HG02852 (cell line): ENCODE results near the gene C1orf56.

Experiments used
- ATAC-seq: cut with Tn5 transposase; IDR thresholded peaks from one replicate; pipeline ENCODE4 v1.9.1; 2021; ENCODE audit warnings: mild to moderate bottlenecking, moderate library complexity; ENCODE audit not compliant: unreplicated experiment

Gene C1orf56

DNA sequence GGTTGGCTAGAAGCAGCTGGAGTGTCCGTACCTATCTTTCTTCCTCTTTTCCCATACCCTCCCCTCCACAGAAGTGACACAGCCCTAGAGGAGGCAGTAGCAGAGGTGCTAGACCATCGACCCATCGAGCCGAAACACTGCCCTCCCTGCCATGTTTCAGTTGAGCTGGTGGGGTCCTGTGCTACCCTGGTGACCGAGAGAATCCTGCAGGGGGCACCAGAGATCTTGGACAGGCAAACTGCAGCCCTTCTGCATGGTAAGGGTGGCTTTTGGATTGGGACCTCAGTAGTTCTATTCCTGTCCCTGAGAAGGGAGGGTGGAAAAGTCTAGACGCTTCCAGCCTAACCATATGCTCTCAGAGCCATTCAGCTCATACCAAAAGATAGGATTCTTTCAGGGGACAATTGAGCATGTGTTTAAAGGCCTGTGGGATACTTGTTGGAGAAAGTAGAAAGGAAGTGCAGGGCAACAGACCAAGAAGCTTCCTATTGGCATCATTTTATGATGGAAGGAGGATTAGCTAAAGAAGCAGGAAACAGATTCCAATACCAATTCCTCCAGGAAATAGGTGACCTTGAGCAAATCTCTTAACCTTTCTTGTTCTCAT is 22.9 kb upstream of the C1orf56 start:
- ATAC-seq = no peak

DNA sequence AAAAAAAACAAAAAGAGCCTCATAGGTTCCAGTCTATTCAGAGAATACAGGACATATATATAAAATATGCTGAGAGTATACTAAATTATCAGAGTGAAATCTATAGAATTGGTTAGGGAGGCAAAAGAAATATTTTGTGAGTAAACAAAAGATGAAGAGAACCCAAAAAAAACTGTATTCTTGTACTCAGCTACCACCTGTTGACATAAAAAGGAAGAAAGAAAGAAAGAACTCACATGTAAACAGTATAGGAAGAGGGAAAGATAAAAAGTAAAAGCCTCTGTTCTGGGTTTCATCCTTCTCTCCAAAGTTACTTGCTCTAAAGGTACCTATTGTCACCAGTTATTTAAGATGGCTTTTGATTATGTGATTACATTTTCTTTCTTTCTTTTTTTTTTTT is 21.1 kb upstream of the C1orf56 start:
- ATAC-seq = no peak

DNA sequence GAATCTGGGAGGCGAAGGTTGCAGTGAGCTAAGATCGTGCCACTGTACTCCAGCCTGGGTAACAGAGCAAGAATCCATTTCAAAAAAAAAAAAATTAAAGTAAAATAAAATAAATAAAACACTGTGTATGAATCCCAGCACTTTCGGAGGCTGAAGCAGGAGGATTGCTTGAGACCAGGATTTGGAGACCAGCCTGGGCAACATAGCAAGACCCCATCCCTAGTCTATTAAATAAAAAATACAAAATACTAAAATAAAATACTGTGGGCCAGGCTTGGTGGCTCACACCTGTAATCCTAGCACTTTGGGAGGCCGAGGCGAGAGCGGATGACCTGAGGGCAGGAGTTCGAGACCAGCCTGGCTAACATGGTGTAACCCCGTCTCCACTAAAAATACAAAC is 15.4 kb upstream of the C1orf56 start:
- no peak for ATAC-seq

DNA sequence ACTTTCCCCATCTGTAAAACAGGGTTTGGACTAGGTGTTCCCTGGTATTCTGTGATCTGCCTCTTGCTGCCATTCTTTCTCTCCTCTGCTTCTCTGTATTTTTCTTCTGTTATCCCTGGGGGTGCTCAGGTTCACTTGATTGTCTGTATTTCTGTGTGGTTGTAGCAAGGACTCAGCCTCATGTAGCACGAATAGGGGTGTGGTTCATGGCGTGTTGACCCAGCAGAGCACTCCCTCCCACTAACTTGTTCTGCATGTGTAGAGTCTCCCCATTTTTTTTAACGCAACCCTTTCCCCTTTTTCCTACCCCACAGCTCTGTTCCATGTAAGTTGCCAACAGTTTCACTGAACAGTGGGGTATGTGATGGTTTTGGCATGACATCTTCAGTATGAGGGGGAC is 12.4 kb upstream of the C1orf56 start:
- ATAC-seq = no peak

DNA sequence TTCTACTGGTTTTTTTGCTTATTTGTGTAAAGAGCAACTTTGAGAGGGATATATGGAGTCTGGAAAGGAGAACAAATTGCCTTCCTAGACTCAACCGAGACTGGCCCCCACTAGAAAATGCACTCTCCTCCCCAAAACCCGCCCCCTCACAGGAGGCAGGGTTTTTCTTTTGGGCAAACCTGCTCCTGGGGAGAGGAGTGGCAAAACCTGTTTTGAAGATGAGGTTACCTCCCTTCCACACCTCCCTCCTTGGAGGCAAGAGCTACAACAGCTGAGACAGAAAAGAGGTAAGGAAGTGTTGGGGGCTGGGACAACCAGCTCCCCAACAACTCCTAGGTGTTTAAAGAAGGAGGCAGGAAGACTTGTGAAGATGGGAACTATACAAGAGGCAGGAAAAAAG is 11.2 kb upstream of the C1orf56 start, which contains the start of gene BNIPL:
BNIPL (plus strand) TSS at position 231 of the 400 bp plus-strand sequence; CDS start at position 371, 140 bp downstream.
- no peak for ATAC-seq

DNA sequence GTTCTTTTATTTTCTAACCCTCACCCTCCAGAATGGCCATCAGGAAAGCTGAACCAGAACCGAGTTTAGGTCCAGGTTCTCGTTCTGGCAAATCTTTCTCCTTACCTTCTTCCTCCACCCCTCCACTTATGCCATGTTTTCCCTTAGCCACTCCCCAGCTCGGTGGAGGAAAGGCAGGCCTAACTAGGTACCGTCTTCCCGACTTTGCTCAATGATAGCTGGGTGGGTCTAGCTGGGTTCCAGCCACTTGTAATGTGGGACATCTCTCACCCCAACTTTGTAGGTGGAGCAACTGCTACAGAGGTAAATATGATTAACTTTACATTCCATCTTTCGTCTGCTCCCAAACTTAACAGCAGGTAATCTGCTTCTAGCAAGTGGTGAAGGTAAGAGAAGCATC is 10.5 kb upstream of the C1orf56 start:
- no peak for ATAC-seq

DNA sequence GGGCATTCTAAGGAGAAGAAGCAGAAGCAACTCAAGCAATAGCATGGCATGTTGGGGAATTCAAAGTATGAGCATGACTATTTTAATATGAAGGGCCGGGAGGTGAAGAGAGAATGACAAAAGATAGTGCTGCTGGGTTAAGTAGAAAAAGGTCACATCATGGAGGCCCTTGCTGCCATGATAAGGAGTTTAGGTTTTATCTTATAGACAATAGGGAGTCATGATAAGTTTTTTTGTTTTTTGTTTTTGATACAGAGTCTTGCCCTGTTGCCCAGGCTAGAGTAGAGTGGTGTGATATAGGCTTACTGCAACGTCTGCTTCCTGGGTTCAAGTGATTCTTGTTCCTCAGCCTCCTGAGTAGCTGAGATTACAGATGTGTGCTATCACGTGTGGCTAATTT is 8.0 kb upstream of the C1orf56 start:
- no peak for ATAC-seq

DNA sequence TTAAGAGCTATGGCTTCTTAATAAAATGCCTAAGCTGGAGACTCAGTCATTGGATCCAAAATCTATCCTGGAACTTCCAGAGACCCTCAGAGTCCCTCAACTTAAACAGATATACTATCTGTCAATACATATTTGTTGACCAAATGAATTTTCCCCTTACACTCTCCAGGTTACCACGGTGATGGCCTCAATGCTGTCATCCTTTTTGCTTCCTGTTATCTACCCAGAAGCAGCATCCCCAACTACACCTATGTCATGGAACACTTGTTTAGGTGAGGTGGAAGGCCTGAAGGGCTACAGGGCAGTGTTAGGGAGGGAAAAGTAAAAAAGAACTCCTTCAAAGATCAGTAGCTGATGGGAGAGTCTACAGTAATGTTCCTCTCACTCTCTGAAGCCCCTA is 4.4 kb upstream of the C1orf56 start:
- no peak for ATAC-seq

DNA sequence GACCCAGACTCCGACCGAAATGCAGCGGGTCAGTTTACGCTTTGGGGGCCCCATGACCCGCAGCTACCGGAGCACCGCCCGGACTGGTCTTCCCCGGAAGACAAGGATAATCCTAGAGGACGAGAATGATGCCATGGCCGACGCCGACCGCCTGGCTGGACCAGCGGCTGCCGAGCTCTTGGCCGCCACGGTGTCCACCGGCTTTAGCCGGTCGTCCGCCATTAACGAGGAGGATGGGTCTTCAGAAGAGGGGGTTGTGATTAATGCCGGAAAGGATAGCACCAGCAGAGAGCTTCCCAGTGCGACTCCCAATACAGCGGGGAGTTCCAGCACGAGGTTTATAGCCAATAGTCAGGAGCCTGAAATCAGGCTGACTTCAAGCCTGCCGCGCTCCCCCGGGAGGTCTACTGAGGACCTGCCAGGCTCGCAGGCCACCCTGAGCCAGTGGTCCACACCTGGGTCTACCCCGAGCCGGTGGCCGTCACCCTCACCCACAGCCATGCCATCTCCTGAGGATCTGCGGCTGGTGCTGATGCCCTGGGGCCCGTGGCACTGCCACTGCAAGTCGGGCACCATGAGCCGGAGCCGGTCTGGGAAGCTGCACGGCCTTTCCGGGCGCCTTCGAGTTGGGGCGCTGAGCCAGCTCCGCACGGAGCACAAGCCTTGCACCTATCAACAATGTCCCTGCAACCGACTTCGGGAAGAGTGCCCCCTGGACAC is 534 bp downstream of the C1orf56 start:
- peak; percentile 58 for ATAC-seq

DNA sequence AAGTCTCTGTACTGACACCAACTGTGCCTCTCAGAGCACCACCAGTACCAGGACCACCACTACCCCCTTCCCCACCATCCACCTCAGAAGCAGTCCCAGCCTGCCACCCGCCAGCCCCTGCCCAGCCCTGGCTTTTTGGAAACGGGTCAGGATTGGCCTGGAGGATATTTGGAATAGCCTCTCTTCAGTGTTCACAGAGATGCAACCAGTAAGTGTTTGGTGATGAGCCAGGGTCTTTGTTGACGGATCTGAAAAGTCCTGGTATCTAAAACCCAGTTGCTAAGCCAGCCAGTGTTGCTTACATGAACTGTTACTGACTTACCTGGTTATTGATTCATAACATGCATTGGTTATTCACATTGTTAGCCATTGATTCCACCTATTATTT is 1.1 kb downstream of the C1orf56 start:
- ATAC-seq = no peak

DNA sequence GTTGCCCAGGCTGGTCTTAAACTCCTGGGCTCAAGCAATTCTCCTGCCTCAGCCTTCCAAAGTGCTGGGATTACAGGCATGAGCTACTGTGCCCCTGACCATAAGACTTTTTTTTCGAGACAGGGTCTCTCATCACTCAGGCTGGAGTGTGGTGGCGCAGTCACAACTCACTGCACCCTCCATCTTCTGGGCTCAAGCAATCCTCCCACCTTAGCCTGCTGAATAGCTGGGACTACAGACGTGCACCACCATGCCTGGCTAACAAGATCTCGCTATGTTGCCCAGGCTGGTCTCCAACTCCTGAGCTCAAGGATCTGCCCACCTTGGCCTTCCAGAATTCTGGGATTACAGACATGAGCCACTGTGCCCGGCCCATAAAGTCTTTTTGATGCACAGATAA is 1.9 kb downstream of the C1orf56 start:
- no peak for ATAC-seq

DNA sequence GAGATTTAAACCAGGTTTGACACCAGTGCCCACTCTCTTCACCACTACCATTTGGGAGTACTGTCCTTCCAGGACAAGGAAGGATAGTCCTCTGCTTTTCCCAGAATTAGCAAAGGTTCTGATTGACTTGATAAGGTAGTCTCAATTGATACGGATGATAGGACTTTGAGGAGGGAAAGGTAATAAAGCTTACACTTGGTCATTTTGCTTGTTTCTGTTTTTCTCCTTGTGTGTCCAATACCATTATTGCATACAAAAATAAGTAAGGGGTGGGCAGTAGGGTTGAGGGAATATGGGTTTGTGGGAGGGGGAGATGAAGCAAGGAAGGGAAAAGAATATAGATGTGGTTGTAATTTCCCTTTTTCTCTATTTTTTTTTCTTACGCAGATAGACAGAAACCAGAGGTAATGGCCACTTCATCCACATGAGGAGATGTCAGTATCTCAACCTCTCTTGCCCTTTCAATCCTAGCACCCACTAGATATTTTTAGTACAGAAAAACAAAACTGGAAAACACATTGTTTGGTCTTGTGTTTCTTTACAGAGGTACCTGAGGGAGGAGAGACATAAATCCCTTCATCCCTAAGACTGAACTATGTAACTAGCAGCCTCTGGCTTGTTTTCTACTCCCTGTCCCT is 2.6 kb downstream of the C1orf56 start:
- ATAC-seq = no peak

DNA sequence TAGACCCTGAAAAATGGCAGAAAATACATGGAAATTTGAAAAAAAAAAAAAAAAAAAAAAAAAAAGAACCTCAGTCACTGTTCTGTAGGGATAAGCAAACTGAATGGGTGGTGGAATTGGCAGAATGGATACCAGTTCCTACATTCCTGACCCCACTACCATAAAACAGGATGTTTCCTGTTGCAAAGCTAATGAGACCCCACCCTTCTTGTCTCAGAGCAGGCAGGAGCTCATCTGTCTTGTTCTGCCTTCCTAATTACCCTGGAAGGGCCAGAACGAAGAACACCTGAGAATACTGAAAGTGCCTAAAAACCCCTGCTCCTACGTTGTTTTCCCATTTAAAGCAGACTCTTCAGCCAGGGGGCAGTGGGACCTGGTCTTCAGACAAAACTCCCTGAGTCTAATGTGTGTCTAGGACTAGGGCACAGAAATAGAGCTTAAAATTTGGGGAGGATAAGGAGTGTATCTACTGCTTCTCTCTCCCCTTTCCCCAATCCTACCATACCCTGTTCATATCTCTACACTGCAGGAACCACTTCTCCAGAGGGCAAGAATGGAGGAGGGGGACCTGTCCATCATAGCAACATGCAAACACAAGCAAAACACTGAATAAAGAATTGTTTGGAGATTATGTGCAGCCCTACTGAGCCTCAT is 3.9 kb downstream of the C1orf56 start:
- no peak for ATAC-seq

DNA sequence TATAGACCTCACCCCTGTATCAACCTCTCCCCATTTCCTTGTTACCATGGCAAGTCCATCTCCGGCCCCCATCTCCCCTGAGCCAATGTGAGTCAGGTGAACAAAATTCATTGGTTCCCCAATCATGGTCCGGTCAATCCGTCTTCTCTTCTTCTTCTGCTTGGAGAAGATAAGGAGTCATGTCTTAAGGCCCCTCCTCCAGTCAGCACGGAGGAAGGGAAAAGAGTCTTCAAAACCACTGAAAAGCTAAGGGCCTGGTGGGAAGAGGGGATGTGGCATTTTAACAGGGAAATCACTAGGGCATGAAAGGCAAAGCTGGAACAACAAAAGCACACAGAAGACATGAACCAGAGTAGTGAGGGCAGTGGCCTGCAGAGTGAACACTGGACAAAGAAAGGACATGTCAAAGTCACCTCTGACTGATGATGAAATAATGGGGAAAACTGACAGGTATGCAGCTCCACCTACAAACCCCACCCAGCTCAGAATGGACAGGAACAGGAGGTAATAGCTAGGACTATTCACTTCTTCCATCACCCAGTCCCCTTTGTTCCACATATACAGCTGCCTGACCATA is 7.5 kb downstream of the C1orf56 start:
- ATAC-seq = no peak

DNA sequence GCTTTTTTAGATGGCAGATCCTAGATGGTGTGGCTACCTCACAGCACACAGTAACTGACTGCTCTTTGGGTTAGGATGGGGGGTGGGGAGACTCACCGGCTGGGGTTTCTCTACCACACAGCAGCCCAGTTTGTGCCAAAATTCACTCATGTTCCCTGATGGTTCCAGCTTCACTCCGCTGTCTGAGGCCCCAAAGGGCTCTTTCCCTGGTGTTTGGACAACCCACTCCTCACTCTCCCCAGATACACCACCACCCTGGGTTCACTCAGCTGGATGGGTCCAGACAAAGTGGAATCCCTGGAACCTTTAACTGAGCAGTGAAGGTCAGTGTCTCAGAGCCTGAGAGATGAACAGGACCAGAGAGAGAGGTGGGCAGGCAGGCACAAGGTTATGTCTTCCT is 8.0 kb downstream of the C1orf56 start:
- no peak for ATAC-seq

DNA sequence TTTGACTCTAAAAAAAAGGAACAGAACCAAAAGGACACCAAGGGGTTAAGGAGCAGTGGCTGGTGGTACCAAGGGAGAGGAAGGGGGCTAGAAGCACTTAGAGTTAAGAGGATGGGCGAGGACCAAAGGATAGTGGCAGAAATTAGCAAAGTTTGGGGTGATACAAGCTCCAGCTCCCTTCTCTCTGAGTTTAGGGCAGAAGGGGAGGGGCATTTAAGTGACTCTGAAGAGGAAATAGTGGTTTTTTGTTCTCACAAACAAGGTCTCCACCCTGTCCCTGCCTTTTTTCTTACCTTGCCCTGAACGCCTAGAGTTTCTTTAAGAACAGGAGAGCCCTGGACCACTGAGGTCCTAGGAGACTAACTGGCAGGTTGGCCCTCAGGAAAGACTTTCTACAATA is 8.6 kb downstream of the C1orf56 start:
- no peak for ATAC-seq

DNA sequence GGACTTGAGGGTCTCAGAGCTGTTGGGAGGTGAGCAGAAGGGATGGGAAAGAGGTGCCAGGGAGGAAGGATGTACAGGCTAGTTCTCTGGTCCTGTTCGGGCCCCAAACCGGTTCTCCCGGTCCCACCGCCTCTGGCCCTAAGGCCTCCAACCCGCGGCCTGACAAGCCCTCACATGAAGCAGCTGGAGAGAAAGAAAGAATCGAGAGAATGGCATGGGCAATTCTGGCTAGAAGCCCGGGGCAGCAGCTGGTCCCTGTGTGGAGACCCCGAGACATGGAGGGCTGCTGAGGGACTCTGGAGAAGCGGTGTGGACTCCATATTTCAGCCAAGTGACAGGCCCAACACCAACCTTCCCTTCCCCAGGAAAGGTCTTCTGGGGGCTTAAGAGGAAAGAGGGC is 11.1 kb downstream of the C1orf56 start:
- ATAC-seq = no peak

DNA sequence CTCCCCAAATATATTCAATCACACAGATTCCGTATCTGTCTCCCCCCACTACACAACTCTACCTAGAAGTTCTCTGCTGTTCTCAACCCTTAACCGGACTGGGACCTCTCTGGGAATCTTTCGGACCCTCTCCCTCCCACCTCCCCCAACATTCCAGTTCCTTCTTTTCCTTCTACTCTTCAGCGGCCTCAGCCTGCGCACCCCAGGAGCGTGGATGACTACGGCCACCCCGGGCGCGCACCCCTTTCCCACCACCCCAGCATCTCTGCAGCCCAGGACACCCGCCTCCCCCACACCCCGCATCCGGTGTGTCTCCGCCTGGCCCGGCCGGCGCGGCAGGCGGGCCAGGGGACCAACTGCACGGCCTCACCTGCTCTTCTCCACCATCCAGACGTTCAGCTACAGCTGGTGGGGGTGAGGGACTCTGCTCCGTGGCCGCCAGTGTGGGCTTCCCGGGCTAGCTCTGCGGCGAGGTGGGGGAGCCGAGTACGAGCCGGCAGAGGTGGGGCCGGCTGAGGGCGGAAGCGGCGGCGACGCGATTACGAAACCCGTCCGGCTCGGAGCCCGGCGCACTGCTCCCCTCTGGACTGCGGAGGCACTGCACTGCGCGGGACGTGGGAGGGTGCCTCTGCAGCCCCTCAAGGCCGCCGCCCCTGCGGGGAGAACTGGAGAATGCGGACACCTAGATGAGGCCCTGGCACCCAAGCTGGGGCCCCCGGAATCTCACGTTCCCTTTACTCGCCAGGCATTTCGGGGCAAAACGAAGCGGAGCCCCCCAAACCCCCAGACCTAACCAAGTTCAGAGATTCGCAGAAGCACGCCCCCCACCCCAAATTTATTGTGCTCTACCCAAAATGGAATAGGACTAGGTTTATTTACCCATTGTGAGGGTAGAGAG is 11.8 kb downstream of the C1orf56 start, which contains the start of gene CDC42SE1:
CDC42SE1 (minus strand) TSS at position 514 of the 898 bp plus-strand sequence. CDS start 3,892 bp downstream, outside the sequence.
- ATAC-seq = peak; percentile 79

DNA sequence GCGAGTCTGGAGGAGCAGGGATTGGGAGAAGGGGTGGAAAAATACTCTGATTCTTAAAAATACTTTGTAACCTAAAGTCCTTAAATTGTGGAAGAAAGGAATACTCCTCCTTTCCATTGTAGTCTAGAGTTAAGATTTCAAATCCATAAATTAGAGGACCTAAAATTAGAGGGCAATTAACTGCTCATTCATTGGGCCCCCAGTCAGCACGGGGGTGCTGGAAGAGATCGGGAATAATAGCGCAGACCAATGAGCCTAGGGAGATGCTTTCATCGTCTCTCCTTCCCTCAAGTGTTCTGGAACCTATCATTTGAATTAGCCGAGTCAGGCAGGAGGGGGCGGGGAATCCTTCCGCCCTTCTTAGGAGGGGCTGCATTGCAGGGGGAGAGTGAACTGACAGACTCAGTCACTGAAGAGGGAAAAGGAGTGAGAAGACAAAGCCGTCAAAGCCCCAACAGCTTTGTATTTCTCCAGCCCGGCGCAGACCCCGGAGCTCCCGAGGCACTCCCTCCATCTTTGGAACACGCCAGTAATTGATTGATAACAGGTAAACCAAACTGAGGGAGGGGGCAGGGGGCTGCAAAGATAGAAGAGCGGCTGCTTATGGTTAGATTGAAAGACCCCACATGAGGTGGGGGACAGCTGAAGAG is 12.6 kb downstream of the C1orf56 start, which contains the start of gene MLLT11:
MLLT11 (plus strand) TSS at position 391 of the 650 bp plus-strand sequence. CDS start 6,828 bp downstream, outside the sequence.
- ATAC-seq = no peak
